ENCODE results near the gene MTSS2. TPM values are rescaled to one million over a fixed set of nuclear protein-coding genes. Genes with fewer than 3 reads are reported as not detected.

The MTSS2 gene
- total RNA-seq, 1 experiment from 2014 or later = 0.15 TPM

GRCh38 chr16:70715860-70716357 is 30.1 kb upstream of the MTSS2 start:
- H3K9me3 ChIP-seq (ENCODE audit: low read length) = no peaks in the 10 kb centered on the region
- no peak overlapping the region for H3K4me2 ChIP-seq (ENCODE audit: low read depth, low read length, poor library complexity, severe bottlenecking)
- no peak overlapping the region for H2AFZ ChIP-seq (ENCODE audit: low read length)
- DNase-seq = no peak
- no peak overlapping the region for H3K27ac ChIP-seq (ENCODE audit: low read length)
- no peaks in the 10 kb centered on the region for H3K9me2 ChIP-seq (replicated peaks; ENCODE audit: insufficient read depth, low read length)
- no peak overlapping the region for H3K9ac ChIP-seq (ENCODE audit: low read length)
- H4K20me1 ChIP-seq (ENCODE audit: insufficient read depth, low read depth, low read length) = no peaks in the 10 kb centered on the region
- H3K4me1 ChIP-seq (ENCODE audit: low read length) = no peaks in the 10 kb centered on the region
- H3K36me3 ChIP-seq (ENCODE audit: insufficient read depth, low read length) = no peaks in the 10 kb centered on the region; the same call in 1 of the 2 replicates
- H3K4me3 ChIP-seq (ENCODE audit: low read length) = no peak overlapping the region
- H3K27me3 ChIP-seq (ENCODE audit: low read length) = no peaks in the 10 kb centered on the region
- no peaks in the 10 kb centered on the region for H3K79me2 ChIP-seq (ENCODE audit: low read length)

GRCh38 chr16:70715055-70715858 is 29.4 kb upstream of the MTSS2 start:
- no peaks in the 10 kb centered on the region for H3K9me2 ChIP-seq (replicated peaks; ENCODE audit: insufficient read depth, low read length)
- no peak overlapping the region for H3K4me2 ChIP-seq (ENCODE audit: low read depth, low read length, poor library complexity, severe bottlenecking)

GRCh38 chr16:70714581-70715054 is 28.8 kb upstream of the MTSS2 start:
- DNase-seq = no peak
- Histone ChIP-seq H2AFZ (ENCODE audit: low read length) (no peak overlapping the region), H3K4me3 (ENCODE audit: low read length) (no peak overlapping the region), H3K4me2 (ENCODE audit: low read depth, low read length, poor library complexity, severe bottlenecking) (no peak overlapping the region), H3K9me2 (replicated peaks; ENCODE audit: insufficient read depth, low read length) (no peaks in the 10 kb centered on the region), H3K27ac (ENCODE audit: low read length) (no peak overlapping the region), H3K9me3 (ENCODE audit: low read length) (no peaks in the 10 kb centered on the region), H3K27me3 (ENCODE audit: low read length) (no peaks in the 10 kb centered on the region), H3K36me3 (ENCODE audit: insufficient read depth, low read length) (no peaks in the 10 kb centered on the region), H3K79me2 (ENCODE audit: low read length) (no peaks in the 10 kb centered on the region), H3K9ac (ENCODE audit: low read length) (no peak overlapping the region), H4K20me1 (ENCODE audit: insufficient read depth, low read depth, low read length) (no peaks in the 10 kb centered on the region), H3K4me1 (ENCODE audit: low read length) (no peaks in the 10 kb centered on the region)

More at GRCh38 chr16:70715055-70715858, 29.4 kb upstream of the MTSS2 start:
- Histone ChIP-seq H3K36me3 (ENCODE audit: insufficient read depth, low read length) (no peaks in the 10 kb centered on the region; the same call in 1 of the 2 replicates), H3K9ac (ENCODE audit: low read length) (no peak overlapping the region), H3K27ac (ENCODE audit: low read length) (no peak overlapping the region), H4K20me1 (ENCODE audit: insufficient read depth, low read depth, low read length) (no peaks in the 10 kb centered on the region), H3K4me3 (ENCODE audit: low read length) (no peak overlapping the region), H3K9me3 (ENCODE audit: low read length) (no peaks in the 10 kb centered on the region), H2AFZ (ENCODE audit: low read length) (no peak overlapping the region), H3K27me3 (ENCODE audit: low read length) (no peaks in the 10 kb centered on the region), H3K4me1 (ENCODE audit: low read length) (no peaks in the 10 kb centered on the region), H3K79me2 (ENCODE audit: low read length) (no peaks in the 10 kb centered on the region)
- DNase-seq = no peak

- no peaks in the 10 kb centered on the region for H3K4me1 ChIP-seq (ENCODE audit: low read length)
- no peaks in the 10 kb centered on the region for H3K9me2 ChIP-seq (replicated peaks; ENCODE audit: insufficient read depth, low read length)
- no peak overlapping the region for H3K4me3 ChIP-seq (ENCODE audit: low read length)
- no peaks in the 10 kb centered on the region for H3K9me3 ChIP-seq (ENCODE audit: low read length)
- no peak overlapping the region for H3K9ac ChIP-seq (ENCODE audit: low read length)
- H3K27ac ChIP-seq (ENCODE audit: low read length) = no peak overlapping the region
- no peak overlapping the region for H3K4me2 ChIP-seq (ENCODE audit: low read depth, low read length, poor library complexity, severe bottlenecking)
- no peaks in the 10 kb centered on the region for H3K79me2 ChIP-seq (ENCODE audit: low read length)
- no peaks in the 10 kb centered on the region for H4K20me1 ChIP-seq (ENCODE audit: insufficient read depth, low read depth, low read length)
- no peaks in the 10 kb centered on the region for H3K36me3 ChIP-seq (ENCODE audit: insufficient read depth, low read length)
- no peak for DNase-seq
- H3K27me3 ChIP-seq (ENCODE audit: low read length) = no peaks in the 10 kb centered on the region
- H2AFZ ChIP-seq (ENCODE audit: low read length) = no peak overlapping the region
These were observed 28.0 kb upstream of the MTSS2 start for GRCh38 chr16:70713824-70714223.

- no peaks in the 10 kb centered on the region for H3K36me3 ChIP-seq (ENCODE audit: insufficient read depth, low read length)
- H3K9ac ChIP-seq (ENCODE audit: low read length) = no peak overlapping the region
- no peaks in the 10 kb centered on the region for H4K20me1 ChIP-seq (ENCODE audit: insufficient read depth, low read depth, low read length)
- H2AFZ ChIP-seq (ENCODE audit: low read length) = no peak overlapping the region
- H3K9me2 ChIP-seq (replicated peaks; ENCODE audit: insufficient read depth, low read length) = no peaks in the 10 kb centered on the region
- no peaks in the 10 kb centered on the region for H3K4me1 ChIP-seq (ENCODE audit: low read length)
- no peak for DNase-seq
- no peak overlapping the region for H3K4me2 ChIP-seq (ENCODE audit: low read depth, low read length, poor library complexity, severe bottlenecking)
- H3K79me2 ChIP-seq (ENCODE audit: low read length) = no peaks in the 10 kb centered on the region
- H3K27me3 ChIP-seq (ENCODE audit: low read length) = no peaks in the 10 kb centered on the region
- H3K4me3 ChIP-seq (ENCODE audit: low read length) = no peak overlapping the region
- no peaks in the 10 kb centered on the region for H3K9me3 ChIP-seq (ENCODE audit: low read length)
- no peak overlapping the region for H3K27ac ChIP-seq (ENCODE audit: low read length)
These were observed 27.5 kb upstream of the MTSS2 start for GRCh38 chr16:70713342-70713741.

- Histone ChIP-seq H3K9me2 (replicated peaks; ENCODE audit: insufficient read depth, low read length) (no peaks in the 10 kb centered on the region), H4K20me1 (ENCODE audit: insufficient read depth, low read depth, low read length) (no peaks in the 10 kb centered on the region), H2AFZ (ENCODE audit: low read length) (no peak overlapping the region), H3K9me3 (ENCODE audit: low read length) (no peaks in the 10 kb centered on the region), H3K4me1 (ENCODE audit: low read length) (no peaks in the 10 kb centered on the region), H3K36me3 (ENCODE audit: insufficient read depth, low read length) (no peaks in the 10 kb centered on the region), H3K4me2 (ENCODE audit: low read depth, low read length, poor library complexity, severe bottlenecking) (no peak overlapping the region), H3K4me3 (ENCODE audit: low read length) (no peak overlapping the region), H3K27me3 (ENCODE audit: low read length) (no peaks in the 10 kb centered on the region), H3K9ac (ENCODE audit: low read length) (no peak overlapping the region), H3K27ac (ENCODE audit: low read length) (no peak overlapping the region), H3K79me2 (ENCODE audit: low read length) (no peaks in the 10 kb centered on the region)
- DNase-seq = no peak
These were observed 27.1 kb upstream of the MTSS2 start for GRCh38 chr16:70712942-70713341.

- no peaks in the 10 kb centered on the region for H4K20me1 ChIP-seq (ENCODE audit: insufficient read depth, low read depth, low read length)
- H3K4me3 ChIP-seq (ENCODE audit: low read length) = no peak overlapping the region
- no peak overlapping the region for H3K4me2 ChIP-seq (ENCODE audit: low read depth, low read length, poor library complexity, severe bottlenecking)
- H3K36me3 ChIP-seq (ENCODE audit: insufficient read depth, low read length) = no peaks in the 10 kb centered on the region
- no peak for DNase-seq
- no peak overlapping the region for H2AFZ ChIP-seq (ENCODE audit: low read length)
- no peak overlapping the region for H3K27ac ChIP-seq (ENCODE audit: low read length)
- H3K9ac ChIP-seq (ENCODE audit: low read length) = no peak overlapping the region
- H3K9me3 ChIP-seq (ENCODE audit: low read length) = no peaks in the 10 kb centered on the region
- no peaks in the 10 kb centered on the region for H3K27me3 ChIP-seq (ENCODE audit: low read length)
- H3K4me1 ChIP-seq (ENCODE audit: low read length) = no peaks in the 10 kb centered on the region
- no peaks in the 10 kb centered on the region for H3K79me2 ChIP-seq (ENCODE audit: low read length)
- H3K9me2 ChIP-seq (replicated peaks; ENCODE audit: insufficient read depth, low read length) = no peaks in the 10 kb centered on the region
These were observed 26.5 kb upstream of the MTSS2 start for GRCh38 chr16:70712359-70712758.

GRCh38 chr16:70711211-70712031 is 25.6 kb upstream of the MTSS2 start:
- Histone ChIP-seq H2AFZ (ENCODE audit: low read length) (no peak overlapping the region), H3K36me3 (ENCODE audit: insufficient read depth, low read length) (no peaks in the 10 kb centered on the region), H3K9me2 (replicated peaks; ENCODE audit: insufficient read depth, low read length) (no peaks in the 10 kb centered on the region), H3K79me2 (ENCODE audit: low read length) (no peaks in the 10 kb centered on the region), H3K27ac (ENCODE audit: low read length) (no peak overlapping the region), H3K4me1 (ENCODE audit: low read length) (no peaks in the 10 kb centered on the region), H3K27me3 (ENCODE audit: low read length) (no peaks in the 10 kb centered on the region), H4K20me1 (ENCODE audit: insufficient read depth, low read depth, low read length) (no peaks in the 10 kb centered on the region), H3K9me3 (ENCODE audit: low read length) (no peaks in the 10 kb centered on the region), H3K4me3 (ENCODE audit: low read length) (no peak overlapping the region), H3K9ac (ENCODE audit: low read length) (no peak overlapping the region), H3K4me2 (ENCODE audit: low read depth, low read length, poor library complexity, severe bottlenecking) (no peak overlapping the region)
- DNase-seq = no peak
